ENCODE results near the gene CES5A.

DNA sequence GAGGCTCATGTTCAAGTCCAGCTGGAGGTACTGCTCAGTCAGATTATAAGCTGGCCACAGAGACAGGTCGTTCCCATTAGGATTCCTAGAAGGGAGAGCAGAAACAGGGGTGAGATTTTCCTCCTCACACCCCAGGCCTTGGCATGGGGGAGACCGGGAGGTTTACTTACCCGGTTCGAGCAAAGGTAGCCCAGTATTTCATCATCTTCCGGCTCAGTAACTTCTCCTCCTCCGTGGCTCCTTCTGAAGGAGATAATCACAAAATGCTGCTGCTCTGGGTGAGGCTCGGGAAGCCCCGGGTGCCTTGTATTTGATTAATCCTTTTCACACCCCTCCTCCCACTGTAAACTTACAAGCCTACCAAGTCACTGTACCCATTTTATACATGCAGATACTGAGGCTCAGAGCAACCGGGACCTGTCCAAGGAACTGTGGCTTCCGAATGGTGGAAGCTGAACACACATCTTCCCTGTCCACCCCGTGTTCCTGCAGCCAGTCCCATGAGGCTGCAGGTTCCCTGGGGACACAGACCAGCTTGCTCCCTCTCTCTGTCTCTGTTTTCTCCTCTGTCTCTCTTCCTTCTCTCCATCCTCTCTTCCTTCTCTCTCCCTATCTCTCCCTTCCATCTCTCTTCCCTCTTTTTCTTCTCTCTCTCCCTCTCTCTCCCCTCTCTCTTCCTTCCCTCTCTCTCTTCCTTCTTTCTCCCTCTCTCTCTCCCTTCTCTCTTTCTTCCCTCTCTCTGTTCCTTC lies 28.4 kb downstream of the CES5A start:
- TF ChIP-seq, protein P1, sequence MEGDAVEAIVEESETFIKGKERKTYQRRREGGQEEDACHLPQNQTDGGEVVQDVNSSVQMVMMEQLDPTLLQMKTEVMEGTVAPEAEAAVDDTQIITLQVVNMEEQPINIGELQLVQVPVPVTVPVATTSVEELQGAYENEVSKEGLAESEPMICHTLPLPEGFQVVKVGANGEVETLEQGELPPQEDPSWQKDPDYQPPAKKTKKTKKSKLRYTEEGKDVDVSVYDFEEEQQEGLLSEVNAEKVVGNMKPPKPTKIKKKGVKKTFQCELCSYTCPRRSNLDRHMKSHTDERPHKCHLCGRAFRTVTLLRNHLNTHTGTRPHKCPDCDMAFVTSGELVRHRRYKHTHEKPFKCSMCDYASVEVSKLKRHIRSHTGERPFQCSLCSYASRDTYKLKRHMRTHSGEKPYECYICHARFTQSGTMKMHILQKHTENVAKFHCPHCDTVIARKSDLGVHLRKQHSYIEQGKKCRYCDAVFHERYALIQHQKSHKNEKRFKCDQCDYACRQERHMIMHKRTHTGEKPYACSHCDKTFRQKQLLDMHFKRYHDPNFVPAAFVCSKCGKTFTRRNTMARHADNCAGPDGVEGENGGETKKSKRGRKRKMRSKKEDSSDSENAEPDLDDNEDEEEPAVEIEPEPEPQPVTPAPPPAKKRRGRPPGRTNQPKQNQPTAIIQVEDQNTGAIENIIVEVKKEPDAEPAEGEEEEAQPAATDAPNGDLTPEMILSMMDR (IDR thresholded peaks at IDR 0.05 in 8 of 11, conservative IDR thresholded peaks at IDR 0.05 in 3 of 11), result no peak
- TF ChIP-seq POLR2A (IDR thresholded peaks at IDR 0.05) (no peak), POLR2AphosphoS5 (IDR thresholded peaks at IDR 0.05) (no peak)
